OCI-LY1 (cell line): ENCODE results near the gene COX7A1.

Experiments
- EZH2 ChIP-seq: fragments of 200-600 bp; sonication (generic), shearing (Covaris generic); IDR thresholded peaks from 2 replicates; pipeline ENCODE4 v1.8.0; 2017; ENCODE audit warnings: borderline replicate concordance, mixed run types, mild to moderate bottlenecking, antibody characterized with exemption, low read length, moderate library complexity, mixed read lengths
- TF ChIP-seq, protein P1 (sequence below): fragments of 200-600 bp; sonication (generic), shearing (Covaris generic); IDR thresholded peaks from 2 replicates; pipeline ENCODE4 v1.5.1; 2017; ENCODE audit warnings: mild to moderate bottlenecking, antibody characterized with exemption, low read length, moderate library complexity, mixed read lengths

DNA sequence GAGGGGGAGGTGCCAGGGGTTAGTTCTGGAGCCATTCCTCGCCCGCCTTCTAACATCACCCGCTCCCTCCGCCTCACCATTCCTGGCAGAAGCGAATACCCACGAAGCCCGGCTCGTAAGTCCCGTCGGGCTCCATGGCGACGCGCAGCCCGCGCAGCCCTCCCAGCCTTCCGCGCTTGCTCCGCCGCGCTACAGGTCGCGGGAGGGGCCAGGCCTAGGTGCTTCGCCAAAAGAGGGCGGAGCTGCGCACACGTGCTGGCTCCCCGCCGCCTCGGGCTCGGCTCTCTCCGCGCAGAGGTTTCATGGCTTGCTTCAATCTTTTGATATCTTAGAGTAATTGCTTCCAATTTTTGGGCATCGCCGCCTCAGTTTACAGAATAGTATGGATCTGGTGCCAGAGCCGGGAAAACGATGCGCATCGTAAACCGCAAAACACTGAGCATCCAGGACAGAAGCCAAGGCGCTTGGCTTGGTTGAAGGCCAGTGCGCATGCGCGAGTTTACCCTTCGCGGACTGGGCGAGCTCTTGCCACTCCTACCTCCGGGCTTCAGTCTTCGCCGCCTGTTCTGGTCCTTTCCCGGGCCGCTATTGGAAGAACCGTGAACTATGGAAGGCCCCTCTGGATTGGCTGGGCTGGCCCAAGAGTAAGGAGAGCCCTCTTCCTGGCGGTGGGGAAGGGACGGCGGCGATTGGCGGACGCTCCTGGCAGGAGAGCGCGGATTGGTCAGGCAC is 37.4 kb downstream of the COX7A1 start, which contains the start of gene POLR2I:
- TF ChIP-seq, protein P1, sequence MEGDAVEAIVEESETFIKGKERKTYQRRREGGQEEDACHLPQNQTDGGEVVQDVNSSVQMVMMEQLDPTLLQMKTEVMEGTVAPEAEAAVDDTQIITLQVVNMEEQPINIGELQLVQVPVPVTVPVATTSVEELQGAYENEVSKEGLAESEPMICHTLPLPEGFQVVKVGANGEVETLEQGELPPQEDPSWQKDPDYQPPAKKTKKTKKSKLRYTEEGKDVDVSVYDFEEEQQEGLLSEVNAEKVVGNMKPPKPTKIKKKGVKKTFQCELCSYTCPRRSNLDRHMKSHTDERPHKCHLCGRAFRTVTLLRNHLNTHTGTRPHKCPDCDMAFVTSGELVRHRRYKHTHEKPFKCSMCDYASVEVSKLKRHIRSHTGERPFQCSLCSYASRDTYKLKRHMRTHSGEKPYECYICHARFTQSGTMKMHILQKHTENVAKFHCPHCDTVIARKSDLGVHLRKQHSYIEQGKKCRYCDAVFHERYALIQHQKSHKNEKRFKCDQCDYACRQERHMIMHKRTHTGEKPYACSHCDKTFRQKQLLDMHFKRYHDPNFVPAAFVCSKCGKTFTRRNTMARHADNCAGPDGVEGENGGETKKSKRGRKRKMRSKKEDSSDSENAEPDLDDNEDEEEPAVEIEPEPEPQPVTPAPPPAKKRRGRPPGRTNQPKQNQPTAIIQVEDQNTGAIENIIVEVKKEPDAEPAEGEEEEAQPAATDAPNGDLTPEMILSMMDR: no peak
- TF ChIP-seq EZH2: no peak
